ENCODE results near the gene RBM47.
"Not testable (repeated sequence)": the region's sequence is repeated elsewhere in the genome, so short reads cannot be mapped to it uniquely, and the experiment has no call there.

Gene RBM47

GRCh38 chr4:40395166-40395900 is 234.3 kb downstream of the RBM47 start:
- DNase-seq (ENCODE audit: low read depth): no peak
- TF ChIP-seq, protein P1, sequence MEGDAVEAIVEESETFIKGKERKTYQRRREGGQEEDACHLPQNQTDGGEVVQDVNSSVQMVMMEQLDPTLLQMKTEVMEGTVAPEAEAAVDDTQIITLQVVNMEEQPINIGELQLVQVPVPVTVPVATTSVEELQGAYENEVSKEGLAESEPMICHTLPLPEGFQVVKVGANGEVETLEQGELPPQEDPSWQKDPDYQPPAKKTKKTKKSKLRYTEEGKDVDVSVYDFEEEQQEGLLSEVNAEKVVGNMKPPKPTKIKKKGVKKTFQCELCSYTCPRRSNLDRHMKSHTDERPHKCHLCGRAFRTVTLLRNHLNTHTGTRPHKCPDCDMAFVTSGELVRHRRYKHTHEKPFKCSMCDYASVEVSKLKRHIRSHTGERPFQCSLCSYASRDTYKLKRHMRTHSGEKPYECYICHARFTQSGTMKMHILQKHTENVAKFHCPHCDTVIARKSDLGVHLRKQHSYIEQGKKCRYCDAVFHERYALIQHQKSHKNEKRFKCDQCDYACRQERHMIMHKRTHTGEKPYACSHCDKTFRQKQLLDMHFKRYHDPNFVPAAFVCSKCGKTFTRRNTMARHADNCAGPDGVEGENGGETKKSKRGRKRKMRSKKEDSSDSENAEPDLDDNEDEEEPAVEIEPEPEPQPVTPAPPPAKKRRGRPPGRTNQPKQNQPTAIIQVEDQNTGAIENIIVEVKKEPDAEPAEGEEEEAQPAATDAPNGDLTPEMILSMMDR (IDR thresholded peaks at IDR 0.05; ENCODE audit: control insufficient read depth, extremely low read depth, insufficient read depth): no peak
- no peak overlapping the region for H3K4me3 ChIP-seq (ENCODE audit: low read depth, low read length)

DNA sequence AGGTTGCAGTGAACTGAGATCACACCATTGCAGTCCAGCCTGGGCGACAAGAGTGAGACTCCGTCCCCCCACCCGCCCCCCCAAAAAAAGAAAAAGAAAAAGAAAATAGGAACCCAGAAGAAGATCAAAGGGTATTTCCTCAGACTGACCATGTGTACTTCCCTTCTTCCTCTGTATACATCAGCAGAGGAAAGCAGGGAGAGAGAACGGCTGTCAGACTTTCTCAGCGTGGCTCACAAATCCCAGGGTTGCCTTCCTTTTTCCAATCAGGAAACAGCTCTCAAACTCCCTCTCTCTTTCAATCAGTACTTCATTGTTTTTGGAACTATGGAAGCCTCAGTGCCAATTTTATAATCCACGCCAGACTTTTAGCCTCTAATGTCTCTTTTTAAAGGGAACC is 235.4 kb downstream of the RBM47 start:
- H3K4me3 ChIP-seq (ENCODE audit: low read depth, low read length): no peak overlapping the region
- DNase-seq (ENCODE audit: low read depth): no peak
- TF ChIP-seq, protein P1 (IDR thresholded peaks at IDR 0.05; ENCODE audit: control insufficient read depth, extremely low read depth, insufficient read depth): no peak

DNA sequence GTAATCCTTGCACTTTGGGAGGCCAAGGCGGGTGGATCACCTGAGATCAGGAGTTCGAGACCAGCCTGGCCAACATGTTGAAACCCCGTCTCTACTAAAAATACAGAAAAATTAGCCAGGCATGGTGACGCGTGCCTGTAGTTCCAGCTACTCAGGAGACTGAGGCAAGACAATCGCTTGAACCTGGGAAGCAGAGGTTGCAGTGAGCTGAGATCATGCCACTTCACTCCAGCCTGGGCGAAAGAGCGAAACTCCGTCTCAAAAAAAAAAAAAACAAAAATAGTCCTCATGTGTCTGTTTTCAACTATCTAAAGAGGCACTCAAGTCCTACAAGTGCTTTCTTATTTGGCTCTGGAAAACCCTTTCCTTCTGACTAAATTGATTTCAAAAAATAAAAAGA is 237.4 kb downstream of the RBM47 start:
- DNase-seq (ENCODE audit: low read depth); H3K4me3 ChIP-seq (ENCODE audit: low read depth, low read length): not testable (repeated sequence)

DNA sequence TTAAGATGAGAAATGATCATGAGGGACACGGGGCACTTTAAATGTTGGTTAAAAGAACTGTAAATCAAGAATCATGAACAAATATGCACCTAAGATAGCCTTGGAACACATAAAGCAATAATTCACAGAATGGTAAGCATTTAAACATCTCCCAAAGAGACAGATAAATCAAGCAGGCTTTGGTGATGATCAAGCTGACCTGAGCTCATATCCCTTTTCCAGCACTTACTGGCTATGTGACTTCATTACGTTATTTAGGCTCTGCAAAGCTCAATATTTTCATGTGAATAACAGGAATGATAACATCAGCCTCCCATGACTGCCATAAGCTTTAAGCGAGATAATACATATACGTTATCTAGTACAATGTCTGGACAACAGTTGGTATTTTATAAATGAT is 239.7 kb downstream of the RBM47 start:
- no peak for DNase-seq (ENCODE audit: low read depth)
- H3K4me3 ChIP-seq (ENCODE audit: low read depth, low read length): no peak overlapping the region
- TF ChIP-seq, protein P1 (IDR thresholded peaks at IDR 0.05; ENCODE audit: control insufficient read depth, extremely low read depth, insufficient read depth): no peak

DNA sequence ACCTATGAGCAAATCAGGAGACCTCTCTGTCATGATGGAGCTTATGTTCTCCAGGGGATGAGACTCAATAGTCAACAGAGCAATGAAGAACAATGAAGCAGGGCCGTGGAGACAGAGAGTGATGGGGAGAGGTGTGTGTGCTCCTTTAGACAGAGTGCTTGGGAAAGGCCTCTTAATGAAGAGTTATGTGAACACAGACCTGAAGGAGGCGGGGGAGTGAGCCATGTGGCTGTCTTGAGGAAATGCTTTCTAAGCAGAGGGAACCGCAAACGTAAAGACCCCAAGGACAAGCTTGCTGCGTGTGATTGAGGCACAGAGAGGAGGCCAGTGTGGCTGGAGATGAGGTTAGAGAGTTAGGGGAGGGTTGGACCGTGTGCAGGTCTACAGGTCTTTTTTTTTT is 241.4 kb downstream of the RBM47 start:
- DNase-seq (ENCODE audit: low read depth): no peak
- TF ChIP-seq, protein P1 (IDR thresholded peaks at IDR 0.05; ENCODE audit: control insufficient read depth, extremely low read depth, insufficient read depth): no peak
- H3K4me3 ChIP-seq (ENCODE audit: low read depth, low read length): no peak overlapping the region

- TF ChIP-seq, protein P1 (IDR thresholded peaks at IDR 0.05; ENCODE audit: control insufficient read depth, extremely low read depth, insufficient read depth): no peak
- no peak overlapping the region for H3K4me3 ChIP-seq (ENCODE audit: low read depth, low read length)
- no peak for DNase-seq (ENCODE audit: low read depth)
These were observed 249.0 kb downstream of the RBM47 start for GRCh38 chr4:40380647-40381046.

GRCh38 chr4:40379248-40379647 is 250.4 kb downstream of the RBM47 start:
- TF ChIP-seq, protein P1 (IDR thresholded peaks at IDR 0.05; ENCODE audit: control insufficient read depth, extremely low read depth, insufficient read depth): no peak
- H3K4me3 ChIP-seq (ENCODE audit: low read depth, low read length): no peak overlapping the region
- DNase-seq (ENCODE audit: low read depth): no peak

Measured in LNCaP clone FGC (cell line).